RWPE1 (cell line): ENCODE results near the gene PEX7.
"Not testable (repeated sequence)": the region's sequence is repeated elsewhere in the genome, so short reads cannot be mapped to it uniquely, and the experiment has no call there.

Experiments used
- CTCF ChIA-PET: fragments of 350-600 bp; sonication (Branson Sonifier 250); formaldehyde crosslinking; extraction: SDS; loops from one replicate; lab custom pipeline; 2021; lab: Yijun Ruan, JAX
- POLR2A ChIA-PET: fragments of 400-600 bp; formaldehyde crosslinking; extraction: SDS; loops from one replicate; lab custom pipeline; 2020; ENCODE audit warnings: antibody characterized with exemption; ENCODE audit not compliant: low non-redundant PET; lab: Yijun Ruan, JAX
- DNase-seq: peaks from one replicate; pipeline ENCODE4 v3.0.0; 2012; ENCODE audit warnings: low spot score
- H3K27ac ChIP-seq: fragments of 450-650 bp; 2 replicates; pipeline ENCODE4 v1.5.1; 2017
- CTCF ChIP-seq: fragments of 450-650 bp; conservative IDR thresholded peaks from 2 replicates; pipeline ENCODE4 v1.5.1; 2017; ENCODE audit warnings: low read depth, mild to moderate bottlenecking

PEX7 gene

GRCh38 chr6:136901212-136901784 lies 78.9 kb downstream of the PEX7 start:
- POLR2A ChIA-PET: no interaction called here
- no peak for TF ChIP-seq CTCF
- no peak overlapping the region for H3K27ac ChIP-seq
- DNase-seq: no peak
- CTCF ChIA-PET: interaction anchor here (0.5 kb wide), 1 partner anchor 193 kb away, joined by 3 read pairs; no protein-coding TSS in a partner anchor

- CTCF ChIA-PET, DNase-seq, H3K27ac ChIP-seq: not testable (repeated sequence)
- POLR2A ChIA-PET: interaction anchor here (0.6 kb wide), 1 partner anchor 127 kb away, joined by 3 read pairs; no protein-coding TSS in a partner anchor
Measured at GRCh38 chr6:136904477-136904876, 82.1 kb downstream of the PEX7 start.

GRCh38 chr6:136914947-136915346 lies 92.6 kb downstream of the PEX7 start:
- POLR2A ChIA-PET: no interaction called here
- TF ChIP-seq CTCF: no peak
- no peak overlapping the region for H3K27ac ChIP-seq
- CTCF ChIA-PET: no interaction called here
- no peak for DNase-seq

GRCh38 chr6:136918706-136919105 lies 96.3 kb downstream of the PEX7 start:
- ChIA-PET CTCF (no interaction called here), POLR2A (no interaction called here)
- no peak overlapping the region for H3K27ac ChIP-seq
- no peak for TF ChIP-seq CTCF
- DNase-seq: no peak

- TF ChIP-seq CTCF: no peak
- ChIA-PET POLR2A (no interaction called here), CTCF (interaction anchor here (0.7 kb wide), 1 partner anchor 174 kb away, joined by 3 read pairs; no protein-coding TSS in a partner anchor)
- no peak for DNase-seq
- no peak overlapping the region for H3K27ac ChIP-seq
Measured at GRCh38 chr6:136920216-136920615, 97.8 kb downstream of the PEX7 start.

- H3K27ac ChIP-seq: no peak overlapping the region
- POLR2A ChIA-PET: no interaction called here
- peak; percentile 12 for DNase-seq
Measured at GRCh38 chr6:136920671-136921380, 98.4 kb downstream of the PEX7 start.

More at GRCh38 chr6:136920671-136921380, 98.4 kb downstream of the PEX7 start:
- CTCF ChIA-PET: interaction anchor here (0.7 to 1.2 kb wide), 3 partner anchors 10 to 125 kb away, joined by 4 to 5 read pairs (median 4); no protein-coding TSS in a partner anchor
- TF ChIP-seq CTCF: no peak
